Hepatic stellate cell (primary cell): ENCODE data around the gene CNST.
"Not testable (repeated sequence)": the region's sequence is repeated elsewhere in the genome, so short reads cannot be mapped to it uniquely, and the experiment has no call there.

Experiments used
- DNase-seq: peaks from one replicate; pipeline ENCODE4 v3.0.0; 2011; ENCODE audit warnings: low spot score

Gene CNST

DNA sequence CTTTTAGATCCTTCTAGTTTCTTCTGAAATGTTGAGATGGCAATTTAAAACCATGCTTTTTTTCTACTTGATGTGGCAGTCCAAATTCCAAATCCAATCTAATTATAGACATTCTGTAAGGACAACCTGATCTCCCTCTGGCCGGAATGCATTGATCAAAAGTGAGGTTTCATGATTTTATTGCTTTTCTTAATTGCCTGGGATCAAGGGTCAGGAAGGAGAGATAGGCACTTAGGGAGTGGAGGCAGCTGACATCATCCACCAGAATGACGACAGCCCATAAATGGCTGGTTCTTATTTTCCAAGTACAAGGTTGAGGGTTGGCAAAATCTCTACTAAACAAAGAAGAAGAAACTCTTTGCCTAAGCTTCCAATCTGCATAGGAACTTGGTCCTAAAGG lies 111.6 kb downstream of the CNST start:
- DNase-seq = no peak

DNA sequence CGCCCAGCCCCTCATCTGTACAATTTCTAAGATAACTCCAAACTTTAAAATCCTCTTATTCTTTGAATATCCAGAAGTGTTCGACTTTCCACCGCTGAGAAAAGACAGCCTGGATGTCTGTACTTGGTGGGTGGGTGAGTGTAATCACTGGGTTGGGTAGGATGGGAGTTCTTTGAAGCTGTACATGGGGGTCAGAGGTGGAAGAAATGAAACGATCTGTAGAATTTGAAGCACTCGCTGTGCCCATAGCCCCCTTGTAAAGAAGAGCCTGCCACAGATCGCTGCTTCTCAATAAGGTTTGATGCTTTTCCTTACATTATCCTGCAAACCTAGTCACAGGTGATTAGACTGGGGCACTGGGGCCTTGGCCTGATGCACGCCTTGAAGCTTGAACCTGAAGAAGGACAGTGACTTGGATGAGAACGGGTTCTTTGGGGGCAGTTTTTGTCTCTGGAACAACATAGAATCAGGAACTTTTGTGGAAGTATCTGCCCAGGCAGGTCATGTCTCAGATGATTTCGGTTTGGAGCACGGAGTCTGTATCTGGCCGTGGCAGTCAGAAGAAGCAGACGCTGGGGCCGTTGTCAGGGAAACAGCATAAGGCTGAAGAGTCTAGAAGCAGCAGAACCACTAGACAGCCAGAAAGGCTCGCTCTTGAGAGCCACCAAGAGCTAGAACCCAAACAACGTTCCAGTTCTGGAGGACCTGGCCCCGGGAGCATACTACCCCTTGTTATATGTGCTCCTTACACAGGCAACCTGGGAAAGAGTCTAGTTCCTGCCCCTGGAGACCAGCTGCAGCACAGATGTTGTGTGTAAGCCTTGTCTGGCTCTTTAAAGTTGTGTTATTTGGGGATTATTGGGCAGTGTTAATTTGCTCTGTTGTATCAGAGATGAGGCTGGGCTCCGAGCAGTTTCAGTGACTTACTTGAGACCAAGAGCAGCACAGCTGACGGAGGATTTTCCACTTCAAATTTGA lies 112.8 kb downstream of the CNST start:
- DNase-seq = peak; percentile 40

DNA sequence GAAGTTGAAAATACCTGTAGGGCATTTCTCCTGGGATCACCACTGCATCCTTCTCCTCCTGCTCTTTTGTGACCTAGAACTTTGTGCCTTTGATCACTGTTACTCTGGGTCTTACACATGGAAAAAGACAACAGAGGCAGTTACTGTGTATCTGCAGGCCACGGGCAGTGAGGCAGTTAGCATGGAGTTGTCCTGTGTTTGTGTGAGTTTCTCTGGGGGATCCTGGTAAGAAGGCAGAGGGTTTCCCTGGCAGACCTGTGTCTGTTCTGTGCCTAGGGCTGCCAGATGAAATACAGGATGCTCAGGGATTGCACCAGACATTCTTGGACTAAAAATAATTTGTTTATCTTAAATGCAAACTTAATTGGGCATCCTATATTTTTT lies 113.5 kb downstream of the CNST start:
- no peak for DNase-seq

DNA sequence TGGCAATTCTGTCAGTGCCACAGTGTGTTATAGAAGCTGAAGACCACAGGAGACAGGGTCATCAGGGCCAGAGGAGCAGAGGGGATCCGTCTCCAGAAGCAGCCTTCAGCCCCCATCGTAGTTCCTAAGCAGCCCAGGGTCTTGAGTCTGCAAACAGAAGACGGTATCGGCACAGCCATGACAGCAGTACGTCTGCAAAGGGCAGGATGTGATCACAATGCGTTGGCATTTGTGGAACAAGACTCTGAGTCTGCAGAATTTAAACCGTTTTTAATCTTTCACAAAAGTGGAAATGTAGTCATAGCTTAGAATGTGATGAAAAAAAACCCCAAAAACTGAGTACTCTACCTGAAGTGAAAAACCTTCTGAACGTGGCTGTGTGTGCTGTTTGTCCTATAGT lies 113.9 kb downstream of the CNST start:
- DNase-seq = peak; percentile 25

DNA sequence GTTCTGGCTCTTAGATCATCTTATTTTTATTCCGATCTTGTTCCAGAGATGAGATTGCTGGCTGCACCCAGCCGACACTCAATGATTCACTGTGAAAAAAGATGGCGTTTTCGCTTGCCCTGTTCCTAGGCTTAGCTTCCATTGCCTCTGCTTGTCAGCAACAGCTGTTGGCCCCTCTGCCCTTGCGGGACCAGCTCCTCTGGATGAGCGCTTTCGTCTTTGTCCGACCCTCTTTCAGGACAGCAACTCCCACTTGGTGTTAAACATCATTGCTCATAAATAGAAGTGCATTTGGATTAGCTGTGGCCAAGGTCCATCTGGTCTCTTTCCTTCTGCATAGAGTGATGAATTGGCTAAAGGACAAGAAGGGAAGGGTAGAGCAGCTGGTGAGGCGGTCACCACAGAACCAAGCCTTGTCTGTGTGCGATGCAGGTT lies 114.5 kb downstream of the CNST start:
- no peak for DNase-seq

DNA sequence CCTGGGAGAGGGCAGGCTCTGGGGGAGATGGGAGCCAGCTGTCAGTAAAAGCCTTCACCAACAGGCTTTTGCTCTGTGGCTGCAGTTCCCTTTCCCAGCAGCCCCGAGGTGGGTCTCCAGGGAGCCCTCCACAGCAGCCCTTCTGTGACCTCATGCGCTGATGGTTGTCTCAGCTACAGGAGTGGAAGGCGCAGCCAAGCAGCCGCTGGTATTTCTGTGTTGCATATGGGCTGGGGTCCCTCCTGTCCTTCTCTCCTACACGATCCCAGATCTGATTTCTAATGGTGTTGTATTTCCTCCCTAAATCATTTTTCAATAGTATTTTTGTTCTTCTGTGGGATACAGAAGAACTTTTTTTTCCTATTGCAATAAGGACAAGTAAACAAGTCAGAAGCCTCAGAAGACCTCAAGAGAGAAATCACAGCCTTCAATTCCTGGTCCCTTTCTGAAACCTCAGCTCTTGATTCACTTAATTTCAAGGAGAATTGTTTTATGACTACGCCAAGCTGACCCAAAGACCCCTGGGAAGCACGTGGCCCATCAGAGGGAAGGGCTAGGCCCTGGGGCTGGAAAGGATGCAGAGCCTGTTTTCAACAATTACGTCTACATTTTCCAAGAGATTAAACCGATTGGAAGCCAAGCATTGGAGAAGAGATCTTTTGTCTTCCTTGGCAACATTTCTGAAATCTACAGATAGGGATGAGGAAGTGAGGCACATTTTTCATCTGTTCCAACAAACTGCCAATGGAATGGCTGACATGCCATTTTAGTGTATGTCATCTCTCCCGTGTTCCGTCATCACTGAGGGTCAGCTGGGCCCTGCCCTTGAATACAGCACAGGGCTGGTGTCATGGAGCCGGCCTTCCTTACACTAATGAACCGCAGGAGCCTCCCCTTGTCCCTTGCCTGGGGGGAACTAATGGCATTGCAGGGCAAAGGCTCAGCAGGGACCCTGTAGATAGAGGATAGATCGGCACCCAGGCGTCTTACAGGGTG lies 115.9 kb downstream of the CNST start:
- peak; percentile 36 for DNase-seq

DNA sequence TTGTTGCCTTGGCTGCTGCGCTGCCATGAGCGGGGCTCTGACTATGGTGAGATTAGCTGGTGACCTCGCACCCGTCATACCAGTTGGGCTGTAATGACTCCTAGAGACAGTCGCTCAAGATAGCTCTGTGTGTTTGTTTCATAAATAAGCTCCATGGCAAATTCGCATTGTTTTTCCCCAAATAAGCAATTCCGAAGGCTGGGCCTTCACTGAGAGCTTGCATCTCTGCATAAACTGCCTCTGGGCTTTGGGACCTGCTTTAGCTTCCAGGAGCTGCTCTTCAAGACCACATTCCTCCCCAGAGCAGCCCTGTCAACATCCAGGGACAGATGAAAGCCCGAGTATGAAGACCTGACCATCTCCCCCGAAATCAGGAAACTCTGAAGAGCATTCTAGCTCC lies 117.3 kb downstream of the CNST start:
- DNase-seq = no peak

DNA sequence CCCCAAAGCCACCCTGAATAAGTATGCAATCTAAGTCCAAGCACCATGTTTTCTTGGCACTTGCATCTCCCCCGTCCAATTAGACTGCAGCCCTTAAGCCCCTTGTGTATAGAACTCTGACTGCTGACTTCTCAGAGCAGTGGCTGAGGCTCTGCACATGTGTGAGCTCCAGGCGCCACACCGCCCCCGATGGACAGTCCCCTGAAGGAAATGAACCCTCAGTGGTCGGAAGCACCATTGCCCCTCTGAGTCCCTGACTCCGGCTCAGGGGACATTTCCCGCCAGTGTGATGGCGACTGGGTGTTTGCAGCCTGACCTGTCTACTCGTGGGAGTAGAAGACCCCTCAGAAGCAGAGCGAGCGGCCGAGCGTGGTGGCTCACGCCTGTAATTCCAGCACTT lies 120.7 kb downstream of the CNST start:
- DNase-seq = no peak

DNA sequence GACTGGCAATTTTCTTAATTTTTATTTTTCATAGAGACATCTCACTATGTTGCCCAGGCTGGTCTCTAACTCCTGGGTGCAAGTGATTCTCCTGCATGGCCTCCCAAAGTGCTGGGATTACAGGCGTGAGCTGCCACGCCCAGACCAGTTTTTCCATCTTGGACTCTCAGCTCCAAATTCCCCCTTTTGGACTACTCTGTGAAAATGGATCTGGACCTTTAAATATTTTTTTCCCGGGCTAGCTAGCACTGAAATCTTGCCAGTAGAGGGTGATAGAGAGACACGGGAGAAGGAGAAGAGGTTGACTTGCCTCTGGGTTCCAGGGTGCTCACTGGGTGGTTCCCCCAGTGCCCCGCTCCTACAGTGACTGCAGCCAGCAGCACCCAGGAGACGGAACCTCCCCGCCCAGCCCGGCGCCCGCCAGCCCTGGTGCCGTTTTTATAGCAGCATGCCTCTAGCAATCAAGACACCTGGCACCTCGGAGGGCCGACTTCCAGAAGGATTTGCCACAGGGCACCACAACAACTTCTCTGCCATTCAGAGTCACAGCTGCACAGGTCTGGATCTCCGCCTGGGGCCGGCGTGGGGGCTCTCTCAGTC lies 123.3 kb downstream of the CNST start:
- peak; percentile 91 for DNase-seq

DNA sequence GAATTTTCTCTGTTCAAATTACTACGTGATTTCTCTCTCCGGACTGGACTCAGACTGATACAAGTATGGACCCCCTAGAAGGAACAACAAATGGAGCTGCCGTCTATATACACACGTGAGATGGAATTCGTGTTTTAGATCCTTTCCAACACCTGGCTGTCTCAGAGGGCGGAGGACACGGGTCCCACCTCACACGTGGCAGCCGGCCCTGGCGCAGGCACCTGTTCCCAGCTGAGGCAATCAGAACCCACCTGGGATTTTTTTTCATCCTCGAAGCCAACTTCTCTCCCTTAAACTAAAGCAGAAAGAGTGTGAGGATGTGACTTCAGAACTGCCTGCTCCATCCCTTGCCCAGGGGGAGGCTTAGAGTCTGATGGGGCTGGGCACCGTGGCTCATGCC lies 123.8 kb downstream of the CNST start:
- no peak for DNase-seq

DNA sequence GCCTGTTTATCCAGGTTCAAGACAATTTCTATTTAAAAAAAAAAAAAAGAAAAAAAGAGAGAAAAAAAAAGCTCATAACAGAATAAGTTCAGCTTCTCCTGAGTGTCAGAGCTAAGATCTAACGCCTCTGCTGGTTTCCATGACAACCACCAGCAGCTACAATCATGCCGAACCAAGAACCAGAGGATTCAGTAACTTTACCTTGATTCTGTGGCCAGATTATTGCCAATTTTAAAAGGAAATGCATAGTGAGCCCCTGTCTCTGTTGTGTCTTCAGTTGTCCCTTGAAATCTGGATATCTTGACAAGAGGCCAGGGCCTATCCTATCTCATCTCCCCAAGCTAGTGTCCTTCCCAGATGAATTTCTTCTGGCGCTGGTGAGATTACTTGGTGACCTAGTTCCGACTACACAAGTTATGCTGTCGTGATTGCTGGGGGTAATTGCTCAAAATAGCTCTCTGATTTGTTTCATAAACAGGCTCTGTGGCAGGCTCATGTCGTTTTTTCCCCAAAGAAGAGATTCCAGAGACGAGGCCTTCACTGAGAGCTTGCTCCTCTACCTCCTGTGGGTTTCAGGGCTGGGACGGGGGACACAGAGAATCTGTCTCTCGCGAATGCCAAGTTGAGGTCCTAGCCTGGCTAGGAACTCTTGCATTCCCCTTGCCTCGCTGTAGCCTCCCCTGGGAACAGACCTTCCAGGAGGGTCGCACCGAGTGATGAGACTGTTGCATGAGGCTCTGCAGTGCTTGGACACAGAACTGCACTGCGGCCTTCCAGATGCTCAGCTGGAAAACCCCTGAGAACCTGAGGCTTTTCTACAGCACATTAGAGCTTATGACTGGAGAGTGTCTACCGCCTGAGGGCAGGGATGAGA lies 125.6 kb downstream of the CNST start:
- no peak for DNase-seq

DNA sequence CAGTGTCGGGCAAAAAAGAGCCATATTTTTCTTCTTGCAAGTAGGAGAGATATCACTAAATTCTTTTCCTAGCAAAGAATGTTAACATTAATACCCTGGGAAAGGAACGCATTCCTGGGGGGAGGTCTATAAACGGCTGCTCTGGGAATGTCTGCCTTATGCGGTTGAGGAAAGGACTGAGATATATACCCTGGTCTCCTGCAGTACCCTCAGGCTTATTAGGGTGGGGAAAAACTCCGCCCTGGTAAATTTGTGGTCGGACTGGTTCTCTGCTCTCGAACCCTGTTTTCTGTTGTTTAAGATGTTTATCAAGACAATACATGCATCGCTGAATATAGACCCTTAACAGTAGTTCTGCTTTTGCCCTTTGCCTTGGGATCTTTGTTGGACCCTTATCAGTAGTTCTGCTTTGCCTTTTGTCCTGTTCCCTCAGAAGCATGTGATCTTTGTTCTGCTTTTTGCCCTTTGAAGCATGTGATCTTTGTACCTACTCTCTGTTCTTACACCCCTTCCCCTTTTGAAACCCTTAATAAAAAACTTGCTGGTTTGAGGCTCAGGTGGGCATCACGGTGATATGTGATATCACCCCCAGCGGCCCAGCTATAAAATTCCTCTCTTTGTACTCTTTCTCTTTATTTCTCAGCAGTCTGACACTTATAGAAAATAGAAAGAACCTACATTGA lies 128.1 kb downstream of the CNST start:
- not testable (repeated sequence) for DNase-seq

DNA sequence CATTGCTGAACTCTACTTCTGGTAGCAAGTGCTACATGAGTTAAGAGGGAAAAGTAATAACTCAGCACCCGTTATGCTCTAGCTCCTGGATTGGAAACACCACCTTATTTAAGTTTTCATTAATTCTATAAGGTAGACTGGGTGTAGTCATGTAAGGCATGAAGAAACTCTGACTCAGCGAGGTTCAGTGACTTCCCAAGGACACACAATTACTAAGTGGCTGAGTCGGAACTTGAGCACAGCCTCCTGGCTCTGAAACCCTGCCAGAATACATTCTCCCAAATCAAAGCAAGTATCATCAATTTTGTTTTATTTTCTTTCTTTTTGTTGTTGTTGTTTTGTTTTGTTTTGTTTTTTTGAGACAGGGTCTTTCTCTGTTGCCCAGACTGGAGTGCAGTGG lies 128.9 kb downstream of the CNST start:
- no peak for DNase-seq

DNA sequence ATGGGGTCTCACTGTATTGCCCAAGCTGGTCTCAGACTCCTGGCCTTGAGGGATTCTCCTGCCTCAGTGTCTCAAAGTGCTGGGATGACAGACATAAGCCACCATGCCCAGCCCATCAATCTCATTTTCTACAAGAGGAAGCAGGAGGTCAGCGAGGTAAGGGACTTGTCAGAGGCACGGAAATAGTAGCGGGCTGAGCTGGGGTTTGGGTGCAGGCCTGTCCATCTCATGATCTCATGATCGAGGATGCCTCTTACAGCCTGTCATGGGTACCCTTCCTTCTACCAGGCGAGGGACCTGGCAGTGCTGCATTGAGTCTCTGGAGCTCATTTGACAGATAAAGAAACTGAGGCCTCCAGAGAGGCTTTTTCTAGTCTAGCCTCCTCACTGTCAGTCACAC lies 129.4 kb downstream of the CNST start:
- DNase-seq = no peak

DNA sequence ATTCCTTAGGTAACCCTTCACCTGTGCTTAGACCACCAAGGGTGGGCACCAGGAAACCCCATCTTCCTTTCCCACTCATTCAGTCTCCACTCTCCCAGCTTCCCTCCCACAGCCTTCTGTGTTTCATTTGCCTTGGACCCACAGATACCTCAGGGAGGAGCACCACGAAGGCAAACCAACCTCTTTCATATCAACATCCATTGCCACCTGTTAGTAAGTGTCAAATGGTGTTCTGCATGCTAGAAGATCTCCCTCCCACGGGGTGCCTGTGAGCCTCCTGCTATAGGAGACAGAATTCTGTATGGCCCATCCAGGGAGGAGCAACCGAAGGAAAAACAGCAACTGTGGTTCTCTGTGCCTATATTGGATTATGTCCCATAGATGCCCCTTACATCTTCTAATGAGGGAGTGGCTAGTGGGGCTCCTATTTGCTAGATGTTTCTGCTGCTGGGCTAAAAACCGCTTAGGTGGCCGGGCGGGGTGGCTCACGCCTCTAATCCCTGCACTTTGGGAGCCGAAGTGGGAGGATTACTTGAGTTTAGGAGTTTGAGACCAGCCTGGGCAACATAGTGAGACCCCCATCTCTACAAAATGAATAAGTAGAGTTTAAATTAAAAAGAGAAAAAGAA lies 132.3 kb downstream of the CNST start:
- DNase-seq = no peak

DNA sequence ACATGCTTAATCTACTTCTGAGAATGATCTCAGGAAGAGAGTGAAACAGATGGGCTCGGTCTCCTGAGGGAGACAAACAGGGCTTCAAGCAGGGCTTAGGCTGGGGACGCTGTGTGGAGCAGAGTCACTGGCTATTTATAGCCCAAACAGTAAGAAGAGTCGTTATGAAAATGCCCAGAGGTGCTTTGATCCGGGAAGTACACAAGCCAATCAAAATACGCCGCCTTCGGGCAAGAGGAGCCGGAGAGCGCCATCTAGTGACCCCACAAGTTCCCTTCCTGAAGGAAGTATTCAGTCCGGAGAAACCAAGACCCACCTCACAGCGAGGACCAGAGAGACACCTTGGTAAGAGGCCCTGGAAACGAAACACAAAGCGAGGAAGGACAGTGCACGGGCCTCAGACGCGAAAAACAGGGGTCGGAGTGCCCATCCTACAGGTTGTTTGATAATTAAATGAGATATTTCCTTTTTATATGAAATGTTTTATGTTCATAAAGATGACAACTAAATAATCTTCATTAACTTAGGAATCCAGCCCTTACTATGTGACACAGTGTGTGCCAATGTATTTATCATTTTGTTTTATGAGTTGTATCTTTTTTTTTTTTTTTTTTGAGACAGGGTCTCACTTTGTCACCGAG lies 133.0 kb downstream of the CNST start:
- DNase-seq = peak; percentile 95

DNA sequence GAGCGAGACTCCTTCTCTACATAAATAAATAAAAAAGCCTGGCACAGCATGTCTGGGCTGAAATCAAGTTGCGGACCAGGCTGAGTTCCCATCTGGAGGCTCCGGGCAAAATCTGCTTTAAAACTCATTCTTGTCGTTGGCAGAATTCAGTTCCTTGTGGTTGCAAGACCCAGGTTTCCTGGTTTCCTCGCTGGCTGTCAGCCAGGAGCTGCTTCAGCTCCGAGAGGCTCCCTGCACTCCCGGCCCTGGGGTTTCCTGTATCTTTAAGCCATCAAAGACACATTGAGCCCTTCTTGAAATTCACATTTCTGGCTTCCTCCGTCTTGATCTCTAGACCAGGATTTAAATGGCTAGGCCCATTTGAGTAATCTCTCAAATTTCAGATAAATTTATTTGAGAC lies 137.3 kb downstream of the CNST start:
- DNase-seq = no peak

DNA sequence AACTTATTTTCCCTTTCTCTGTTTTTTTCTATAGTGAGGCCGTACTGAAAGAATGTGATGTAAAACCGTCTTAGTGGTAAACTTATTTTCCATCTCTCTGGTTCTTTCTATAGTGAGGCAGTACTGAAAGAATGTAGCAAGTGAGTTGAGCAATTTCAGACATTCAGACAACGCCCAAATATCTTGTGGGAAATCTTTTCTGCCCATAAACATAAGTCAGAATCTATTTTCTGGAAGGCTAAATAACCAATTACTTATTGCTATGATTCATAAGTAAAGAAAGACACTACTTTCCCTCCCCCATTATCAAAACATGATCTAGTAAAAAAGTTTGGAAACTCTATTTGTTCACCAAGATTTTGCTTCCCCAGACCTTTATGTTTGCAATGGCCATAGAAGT lies 139.1 kb downstream of the CNST start:
- peak; percentile 61 for DNase-seq

DNA sequence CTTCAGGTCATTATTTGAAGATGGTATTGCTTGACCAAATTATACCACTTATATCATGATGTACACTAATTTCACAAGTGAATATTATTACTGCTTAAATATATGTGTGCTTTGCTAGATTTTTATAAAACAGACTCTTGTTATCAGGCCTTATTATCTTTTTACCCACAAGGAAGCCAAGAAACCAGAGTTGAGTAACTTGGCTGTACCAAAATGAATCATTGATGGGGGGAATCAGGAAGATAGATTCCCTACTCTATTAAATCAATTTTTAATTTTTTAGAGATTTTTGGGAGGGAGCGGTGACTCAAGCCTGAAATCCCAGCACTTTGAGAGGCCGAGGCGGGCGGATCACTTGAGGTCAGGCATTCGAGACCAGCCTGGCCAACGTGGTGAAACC lies 141.9 kb downstream of the CNST start:
- no peak for DNase-seq

DNA sequence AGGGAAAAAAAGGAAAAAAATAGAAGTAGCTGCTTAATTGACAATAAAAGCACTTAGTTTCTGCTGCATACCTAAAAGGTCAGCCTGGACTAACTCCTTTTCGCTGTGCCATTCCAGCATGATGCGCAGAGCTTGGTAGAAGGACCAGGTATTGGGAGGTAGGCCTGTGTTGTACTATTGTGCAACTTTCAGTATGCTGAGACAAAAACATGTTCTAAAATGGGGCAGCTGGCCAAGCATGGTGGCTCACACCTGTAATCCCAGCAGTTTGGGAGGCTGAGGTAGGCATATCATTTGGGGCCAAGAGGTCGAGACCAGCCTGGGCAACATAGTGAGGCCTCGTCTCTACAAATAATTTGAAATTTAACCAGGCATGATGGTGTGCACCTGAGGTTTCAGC lies 142.9 kb downstream of the CNST start:
- no peak for DNase-seq
